ENCODE results near the gene LGALS3BP. TPM values are rescaled to one million over a fixed set of nuclear protein-coding genes. Genes with fewer than 3 reads are reported as not detected.
"Not testable (repeated sequence)": the region's sequence is repeated elsewhere in the genome, so short reads cannot be mapped to it uniquely, and the experiment has no call there.

The LGALS3BP gene, protein sequence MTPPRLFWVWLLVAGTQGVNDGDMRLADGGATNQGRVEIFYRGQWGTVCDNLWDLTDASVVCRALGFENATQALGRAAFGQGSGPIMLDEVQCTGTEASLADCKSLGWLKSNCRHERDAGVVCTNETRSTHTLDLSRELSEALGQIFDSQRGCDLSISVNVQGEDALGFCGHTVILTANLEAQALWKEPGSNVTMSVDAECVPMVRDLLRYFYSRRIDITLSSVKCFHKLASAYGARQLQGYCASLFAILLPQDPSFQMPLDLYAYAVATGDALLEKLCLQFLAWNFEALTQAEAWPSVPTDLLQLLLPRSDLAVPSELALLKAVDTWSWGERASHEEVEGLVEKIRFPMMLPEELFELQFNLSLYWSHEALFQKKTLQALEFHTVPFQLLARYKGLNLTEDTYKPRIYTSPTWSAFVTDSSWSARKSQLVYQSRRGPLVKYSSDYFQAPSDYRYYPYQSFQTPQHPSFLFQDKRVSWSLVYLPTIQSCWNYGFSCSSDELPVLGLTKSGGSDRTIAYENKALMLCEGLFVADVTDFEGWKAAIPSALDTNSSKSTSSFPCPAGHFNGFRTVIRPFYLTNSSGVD
- polyA plus RNA-seq (ENCODE audit: insufficient read length in 3 of 3), result 100 to 1,000 TPM; 131 to 160 (median 143) TPM
- long read RNA-seq, donor 1, transcript LGALS3BP-201 (6 exons, 2,405 nt), result major isoform, 28 of 29 reads
- long read RNA-seq, donor 1, partial matches to known transcripts, result 0 of 29 reads
- long read RNA-seq, donor 1, other reads (novel, unspliced or antisense), result 0 of 29 reads
- long read RNA-seq, donor 2, transcript LGALS3BP-201 (6 exons, 2,405 nt), result major isoform, 56 of 57 reads
- long read RNA-seq, donor 2, partial matches to known transcripts, result 0 of 57 reads
- long read RNA-seq, donor 2, other reads (novel, unspliced or antisense), result 0 of 57 reads
- long read RNA-seq, donor 3, transcript LGALS3BP-201 (6 exons, 2,405 nt), result major isoform, 40 of 44 reads
- long read RNA-seq, donor 3, partial matches to known transcripts, result 0 of 44 reads
- long read RNA-seq, donor 3, other reads (novel, unspliced or antisense), result 0 of 44 reads
- long read RNA-seq, donor 4, transcript LGALS3BP-201 (6 exons, 2,405 nt), result major isoform, 44 of 48 reads
- long read RNA-seq, donor 4, partial matches to known transcripts, result 0 of 48 reads
- long read RNA-seq, donor 4, other reads (novel, unspliced or antisense), result 0 of 48 reads
- long read RNA-seq, donor 5, transcript LGALS3BP-201 (6 exons, 2,405 nt), result major isoform, 22 of 24 reads
- long read RNA-seq, donor 5, partial matches to known transcripts, result 0 of 24 reads
- long read RNA-seq, donor 5, other reads (novel, unspliced or antisense), result 0 of 24 reads
- long read RNA-seq, donor 6, transcript LGALS3BP-201 (6 exons, 2,405 nt), result major isoform, 48 of 54 reads
- long read RNA-seq, donor 6, transcript LGALS3BP-202 (5 exons, 936 nt), result minor isoform, 5 of 54 reads
- long read RNA-seq, donor 6, partial matches to known transcripts, result 0 of 54 reads
- long read RNA-seq, donor 6, other reads (novel, unspliced or antisense), result 0 of 54 reads
- long read RNA-seq, donor 7, transcript LGALS3BP-201 (6 exons, 2,405 nt), result major isoform, 41 of 41 reads
- long read RNA-seq, donor 7, partial matches to known transcripts, result 0 of 41 reads
- long read RNA-seq, donor 7, other reads (novel, unspliced or antisense), result 0 of 41 reads
- long read RNA-seq, donor 8, transcript LGALS3BP-201 (6 exons, 2,405 nt), result major isoform, 31 of 31 reads
- long read RNA-seq, donor 8, partial matches to known transcripts, result 0 of 31 reads
- long read RNA-seq, donor 8, other reads (novel, unspliced or antisense), result 0 of 31 reads
- long read RNA-seq, donor 9, transcript LGALS3BP-201 (6 exons, 2,405 nt), result major isoform, 49 of 53 reads
- long read RNA-seq, donor 9, partial matches to known transcripts, result 0 of 53 reads
- long read RNA-seq, donor 9, other reads (novel, unspliced or antisense), result 0 of 53 reads
- long read RNA-seq, donor 10, transcript LGALS3BP-201 (6 exons, 2,405 nt), result major isoform, 46 of 51 reads
- long read RNA-seq, donor 10, partial matches to known transcripts, result 0 of 51 reads
- long read RNA-seq, donor 10, other reads (novel, unspliced or antisense), result 0 of 51 reads
- long read RNA-seq, donor 11, transcript LGALS3BP-201 (6 exons, 2,405 nt), result major isoform, 30 of 34 reads
- long read RNA-seq, donor 11, partial matches to known transcripts, result 0 of 34 reads
- long read RNA-seq, donor 11, other reads (novel, unspliced or antisense), result 0 of 34 reads
- long read RNA-seq, donor 12, transcript LGALS3BP-202 (5 exons, 936 nt), result minor isoform, 7 of 74 reads
- long read RNA-seq, donor 12, transcript LGALS3BP-201 (6 exons, 2,405 nt), result major isoform, 61 of 74 reads
- long read RNA-seq, donor 12, partial matches to known transcripts, result 5 of 74 reads
- long read RNA-seq, donor 12, other reads (novel, unspliced or antisense), result 0 of 74 reads
- long read RNA-seq, donor 13, transcript LGALS3BP-201 (6 exons, 2,405 nt), result major isoform, 33 of 35 reads
- long read RNA-seq, donor 13, partial matches to known transcripts, result 0 of 35 reads
- long read RNA-seq, donor 13, other reads (novel, unspliced or antisense), result 0 of 35 reads
- long read RNA-seq, donor 14, result 0 reads
- long read RNA-seq, donor 15, result 0 reads
- long read RNA-seq, donor 16, transcript LGALS3BP-201 (6 exons, 2,405 nt), result major isoform, 44 of 45 reads
- long read RNA-seq, donor 16, partial matches to known transcripts, result 0 of 45 reads
- long read RNA-seq, donor 16, other reads (novel, unspliced or antisense), result 0 of 45 reads

DNA sequence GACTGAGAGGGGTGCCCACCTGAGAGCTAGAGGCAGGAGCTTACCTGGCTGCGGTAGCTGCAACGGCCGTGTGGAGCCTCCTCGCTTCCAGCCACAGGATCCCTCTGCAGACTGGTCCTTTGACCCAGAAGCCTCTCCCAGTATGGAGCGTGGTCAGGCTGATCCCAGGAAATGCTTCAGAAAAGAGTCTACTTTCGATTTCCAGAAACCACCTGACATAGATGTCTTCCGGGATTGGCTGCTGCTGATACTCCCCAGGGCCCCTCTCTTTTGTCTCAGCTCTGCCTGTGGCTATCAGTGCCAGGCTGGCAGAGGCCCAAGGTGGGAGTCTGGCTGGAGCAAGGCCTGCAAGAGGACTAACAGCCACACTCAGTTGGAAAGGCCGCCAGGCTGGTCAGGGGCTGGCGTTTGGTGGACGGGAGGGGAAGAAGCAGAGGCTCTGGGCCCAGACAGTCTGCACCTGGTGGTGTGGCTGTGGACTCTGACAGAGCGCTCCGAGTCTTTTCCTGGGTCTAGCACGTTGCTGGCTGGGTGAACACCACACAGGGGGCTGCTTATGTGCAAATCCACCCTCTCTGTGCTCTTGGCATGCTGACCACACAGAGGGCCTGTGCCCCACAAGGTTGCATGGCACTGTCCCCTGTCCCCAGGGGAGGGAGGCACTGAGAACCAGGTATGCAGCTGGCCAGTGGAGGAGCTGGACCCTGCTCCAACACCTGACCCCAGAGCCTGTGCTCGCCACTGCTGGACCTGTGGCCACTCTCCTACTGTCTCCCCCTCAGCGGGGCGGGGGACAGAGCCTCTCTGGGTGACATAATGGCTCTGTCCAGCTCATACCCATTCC is at the start of gene LGALS3BP:
TSS of gene LGALS3BP (minus strand) at position 144 of the 844 bp plus-strand sequence. CDS start 2,732 bp downstream, outside the sequence.
- DNase-seq, result peak; percentile 67

DNA sequence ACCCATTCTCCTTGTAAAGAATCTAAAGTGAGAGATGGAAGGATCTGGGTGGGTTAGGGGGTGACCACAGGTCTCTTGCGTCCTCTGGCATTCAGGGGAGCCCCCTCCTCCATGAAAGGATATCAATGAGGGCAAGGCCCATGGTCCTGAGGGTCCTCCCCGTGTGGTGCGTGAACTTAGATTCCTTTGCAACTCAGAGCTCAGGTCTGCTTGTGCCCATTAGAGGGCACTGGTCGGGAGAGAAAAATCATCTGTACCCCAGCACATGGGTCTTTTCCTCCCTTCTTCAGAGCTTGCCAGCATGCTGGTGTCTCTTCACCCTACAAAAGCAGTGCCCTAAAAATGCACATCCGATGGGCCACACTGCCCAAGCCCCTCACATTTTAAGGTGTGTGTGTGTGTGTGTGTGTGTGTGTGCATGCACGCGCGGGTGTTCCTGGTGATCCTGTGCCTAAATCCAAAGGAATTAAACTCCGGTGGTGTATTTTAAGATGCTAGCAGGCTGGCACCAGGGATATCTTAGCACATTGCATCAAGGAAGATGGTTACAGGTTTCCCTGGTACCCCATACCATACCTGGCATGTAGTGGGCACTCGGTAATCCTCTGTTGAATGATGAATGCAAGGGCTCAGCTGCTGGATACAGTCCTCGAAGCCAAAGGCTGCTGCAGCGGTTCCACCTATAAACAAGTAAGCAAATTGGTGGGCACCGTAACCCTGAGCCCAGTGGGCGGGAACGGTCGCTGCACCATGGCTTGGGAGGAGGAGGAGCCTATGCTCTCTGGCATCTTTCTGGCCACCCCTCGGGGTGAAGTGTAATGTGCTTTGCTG is 49.0 kb upstream of the LGALS3BP start:
- DNase-seq, result no peak

DNA sequence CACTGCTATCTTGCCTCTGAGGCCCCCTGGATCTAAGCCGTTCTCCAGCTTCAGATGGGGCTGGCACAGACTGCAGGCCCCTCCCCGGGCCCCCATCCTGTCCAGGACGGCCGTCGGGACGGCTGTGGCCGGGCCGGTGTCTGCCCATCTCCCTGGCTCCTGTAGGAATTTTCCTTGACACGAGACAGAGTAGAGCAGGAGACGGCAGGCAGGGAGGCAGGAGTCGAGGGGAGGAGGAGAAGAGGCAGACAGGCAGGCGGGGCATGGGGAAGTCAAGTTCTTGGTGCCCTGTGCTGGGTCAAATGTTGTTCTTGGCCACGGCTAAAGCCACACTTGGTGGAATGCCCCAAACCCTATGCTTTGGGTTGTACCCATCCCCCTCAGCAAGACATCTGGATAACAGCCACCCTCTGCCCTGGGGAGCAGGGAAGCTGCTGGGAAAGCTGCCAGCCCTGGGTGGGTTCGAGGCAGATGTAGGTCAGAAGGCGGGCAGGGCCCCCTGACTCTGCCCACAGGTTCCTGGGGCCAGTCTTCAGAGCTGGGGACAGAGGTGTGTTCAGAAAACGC is 48.3 kb upstream of the LGALS3BP start:
- no peak for DNase-seq

DNA sequence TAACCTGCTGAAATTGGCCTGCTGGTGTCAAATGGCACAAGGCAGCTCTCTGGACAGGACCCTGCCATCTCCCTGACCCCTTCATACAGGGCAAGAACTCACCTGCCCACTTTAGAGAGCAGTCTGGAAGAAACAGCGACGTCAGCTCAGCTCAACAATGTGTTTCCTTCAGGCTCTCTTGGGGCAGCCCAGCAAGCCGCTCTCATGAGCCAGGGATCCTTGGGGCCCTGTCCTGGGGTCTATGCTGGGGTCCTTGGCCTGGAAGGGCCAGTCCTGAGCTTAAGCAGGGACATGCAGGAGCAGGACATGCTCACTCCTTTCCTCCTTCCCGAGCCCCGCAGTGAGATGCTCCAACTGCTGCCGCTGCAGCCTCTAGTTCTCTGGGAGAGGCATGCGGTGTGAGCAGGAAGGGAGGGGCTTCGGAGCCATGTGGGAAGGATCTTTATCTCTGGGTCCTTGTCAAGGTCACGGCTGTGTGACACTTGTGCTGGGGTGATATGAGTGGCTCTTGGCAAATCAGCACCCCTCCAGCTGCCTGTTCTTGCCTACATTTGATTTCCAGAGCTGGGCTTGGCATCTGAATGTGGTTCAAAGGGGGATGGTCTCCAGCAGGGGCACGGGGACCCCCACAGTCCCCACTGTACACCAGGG is 47.7 kb upstream of the LGALS3BP start:
- DNase-seq, result no peak

DNA sequence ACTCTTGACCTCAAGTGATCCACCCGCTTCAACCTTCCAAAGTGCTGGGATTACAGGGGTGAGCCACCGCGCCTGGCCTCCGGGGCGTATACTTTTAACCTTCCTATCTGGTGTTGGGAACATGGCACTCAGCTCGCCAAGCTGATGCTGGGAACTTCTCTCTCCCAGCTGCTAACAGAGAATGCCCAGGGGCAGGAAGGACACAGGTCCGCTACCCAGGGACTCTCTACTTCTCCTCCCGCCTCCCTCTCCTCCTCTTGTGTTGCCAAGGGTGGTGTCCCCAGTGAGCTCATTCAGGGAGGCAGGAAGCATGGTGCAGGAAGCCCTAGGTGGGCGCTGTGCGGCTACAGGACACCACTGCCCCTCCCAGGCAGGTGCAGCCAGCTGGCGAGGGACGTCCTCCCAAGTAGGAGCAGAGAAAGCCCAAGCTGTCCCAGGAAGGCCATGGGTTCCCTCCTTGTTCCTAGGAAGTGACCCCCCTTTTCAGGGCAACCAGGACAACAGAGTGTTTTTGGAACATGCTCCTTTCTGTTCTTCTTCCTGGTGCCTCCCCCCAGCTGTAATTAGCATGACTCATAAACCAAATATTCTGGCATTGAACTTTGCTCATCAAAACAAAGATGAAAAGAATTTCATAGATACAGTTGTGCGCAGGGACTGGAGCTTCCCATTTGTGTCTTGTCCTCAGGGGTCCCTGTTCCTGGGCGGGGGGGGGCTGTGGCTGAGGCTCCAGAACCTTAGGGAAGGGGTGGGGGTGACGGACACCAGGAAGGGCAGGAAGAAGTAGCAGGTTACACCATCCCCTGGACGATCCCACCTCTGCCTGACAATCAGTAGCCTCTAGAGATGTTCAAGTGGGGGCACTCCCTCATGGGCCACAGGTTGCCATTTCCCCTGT is 46.9 kb upstream of the LGALS3BP start:
- DNase-seq, result no peak

DNA sequence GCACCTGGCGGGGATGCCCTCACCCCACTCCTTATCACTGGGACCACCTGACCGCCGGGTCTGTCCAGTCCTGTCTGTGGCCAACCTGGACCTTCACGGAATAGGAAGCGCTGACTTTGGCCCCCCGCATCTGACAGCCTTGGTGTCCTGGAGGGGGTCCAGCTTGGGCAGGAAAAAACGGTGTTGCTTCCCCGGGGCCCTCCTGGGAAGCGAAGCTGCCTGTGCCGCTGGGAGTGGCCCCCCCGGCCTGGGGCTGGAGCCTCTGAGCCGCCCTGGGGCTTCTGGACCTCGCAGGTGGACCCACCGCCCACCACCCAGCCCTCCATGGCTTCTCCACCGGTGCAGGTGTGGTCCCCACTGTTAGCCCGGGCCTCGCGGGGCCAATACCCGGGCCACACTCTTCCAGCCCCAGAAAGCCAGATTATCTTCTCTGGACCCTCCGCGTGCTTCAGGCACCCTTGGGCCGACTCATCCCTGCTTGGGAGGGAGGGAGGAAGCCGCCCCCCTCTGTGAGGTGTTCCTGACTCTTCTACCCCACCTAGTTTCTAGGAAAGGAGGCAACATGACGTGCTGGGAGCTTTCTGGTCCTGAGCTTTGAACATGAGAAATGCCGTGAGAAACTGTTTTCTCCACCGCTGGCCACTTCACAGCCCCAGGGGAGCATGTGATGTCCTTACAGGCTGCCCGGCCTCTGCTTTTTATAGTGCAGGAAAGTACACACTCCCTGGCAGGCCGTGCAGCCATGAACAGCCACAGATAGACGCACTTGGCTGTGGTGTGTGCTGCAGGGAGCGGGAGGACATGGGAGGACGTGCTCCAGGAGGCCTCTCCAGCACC is 45.4 kb upstream of the LGALS3BP start:
- no peak for DNase-seq

DNA sequence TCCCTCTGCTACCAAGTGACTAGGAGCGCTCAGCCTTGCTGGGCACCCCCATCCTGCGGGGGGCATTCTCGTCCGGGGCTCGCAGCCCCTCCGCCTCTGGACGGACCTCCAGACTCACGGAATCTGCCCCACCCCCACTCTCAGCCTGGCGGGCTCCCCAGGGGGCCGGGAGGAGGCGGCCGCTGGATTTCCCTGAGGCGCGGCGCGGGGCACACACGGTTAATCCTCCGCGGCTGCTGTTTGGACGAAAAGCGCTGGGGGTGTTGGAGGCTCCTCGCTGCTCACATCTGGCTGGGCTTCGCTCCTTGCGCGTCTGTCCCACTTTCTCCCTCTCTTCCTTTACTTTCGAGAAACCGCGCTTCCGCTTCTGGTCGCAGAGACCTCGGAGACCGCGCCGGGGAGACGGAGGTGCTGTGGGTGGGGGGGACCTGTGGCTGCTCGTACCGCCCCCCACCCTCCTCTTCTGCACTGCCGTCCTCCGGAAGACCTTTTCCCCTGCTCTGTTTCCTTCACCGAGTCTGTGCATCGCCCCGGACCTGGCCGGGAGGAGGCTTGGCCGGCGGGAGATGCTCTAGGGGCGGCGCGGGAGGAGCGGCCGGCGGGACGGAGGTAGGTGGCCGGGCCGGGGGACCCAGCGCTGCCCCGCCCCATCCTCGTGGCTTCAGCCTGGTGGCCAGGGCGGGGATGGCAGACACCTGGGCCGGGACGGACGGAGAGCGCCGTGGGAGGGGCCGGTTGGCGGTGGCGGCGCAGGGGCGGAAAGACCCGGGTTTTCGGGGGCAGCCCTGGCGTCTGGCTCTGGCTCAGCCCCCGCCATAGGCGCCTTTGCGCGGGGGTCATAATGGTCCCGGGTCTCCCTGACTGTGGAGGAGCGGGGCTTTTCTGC is 44.4 kb upstream of the LGALS3BP start, which contains the start of gene C1QTNF1:
TSS of gene C1QTNF1 (plus strand) at position 284 of the 886 bp plus-strand sequence. CDS start 19,800 bp downstream, outside the sequence.
- DNase-seq, result no peak

DNA sequence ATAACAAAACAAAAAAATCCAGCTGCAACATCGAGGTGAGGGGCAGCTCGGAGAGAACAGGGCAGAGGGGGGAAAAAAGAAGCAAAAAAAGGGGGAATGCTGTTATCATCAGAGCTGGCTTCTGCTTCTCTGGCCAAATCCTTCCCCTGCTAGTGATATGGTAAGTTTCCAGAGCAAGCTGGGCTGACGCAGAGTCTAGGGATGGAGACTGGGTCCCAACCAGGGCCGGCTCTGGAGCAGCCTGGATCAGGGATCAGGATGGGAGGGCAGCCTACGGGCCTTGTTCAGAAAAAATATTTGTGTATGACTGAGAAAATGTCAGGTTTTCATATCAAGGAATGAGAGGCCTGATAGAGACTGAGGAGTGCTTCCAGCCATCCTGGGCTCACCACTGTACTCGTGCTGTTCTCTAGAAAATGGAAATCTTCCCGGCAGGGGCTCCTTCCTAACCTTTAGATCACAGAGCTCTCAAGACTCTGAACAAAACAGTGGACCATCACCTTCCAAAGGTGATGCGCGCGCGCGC is 43.5 kb upstream of the LGALS3BP start:
- no peak for DNase-seq

DNA sequence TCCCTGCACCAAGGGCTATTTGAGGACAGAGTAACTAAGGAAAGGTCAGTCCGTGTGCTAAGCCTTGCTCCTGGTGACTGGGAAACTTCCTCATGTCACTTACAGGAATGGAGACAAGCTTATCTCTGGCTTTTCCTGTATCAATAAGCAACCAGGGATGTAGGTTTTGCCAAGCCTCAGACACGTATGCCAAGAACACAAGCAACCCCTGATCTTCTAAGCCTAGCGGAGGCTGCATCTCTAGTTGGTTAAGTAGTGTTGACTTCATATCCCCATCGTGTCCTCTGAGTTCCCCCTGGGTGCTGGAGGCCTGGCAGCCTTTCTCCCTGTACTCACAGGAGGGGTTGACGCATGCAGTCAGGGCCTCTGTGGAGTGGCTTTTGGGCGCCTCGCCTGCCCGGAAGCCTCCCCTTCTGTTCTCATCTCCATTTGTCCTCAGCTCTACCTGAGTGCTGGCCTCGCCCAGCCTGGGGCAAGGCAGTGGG is 42.8 kb upstream of the LGALS3BP start:
- no peak for DNase-seq

DNA sequence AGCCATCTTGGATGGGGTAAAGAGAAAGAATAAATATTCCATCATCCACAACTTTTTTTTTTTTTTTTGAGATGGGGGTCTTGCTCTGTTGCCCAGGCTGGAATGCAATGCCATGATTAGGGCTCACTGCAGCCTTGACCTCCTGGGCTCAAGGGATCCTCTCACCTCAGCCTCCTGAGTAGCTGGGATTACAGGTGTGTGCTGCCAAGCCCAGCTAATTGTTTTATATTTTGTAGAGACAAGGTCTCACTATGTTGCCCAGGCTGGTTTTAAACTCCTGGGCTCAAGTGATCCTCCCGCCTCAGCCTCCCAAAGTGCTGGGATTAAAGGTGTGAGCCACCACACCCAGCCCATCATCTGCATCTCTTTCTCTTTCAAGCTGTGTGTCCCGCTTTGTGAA is 42.2 kb upstream of the LGALS3BP start:
- not testable (repeated sequence) for DNase-seq

DNA sequence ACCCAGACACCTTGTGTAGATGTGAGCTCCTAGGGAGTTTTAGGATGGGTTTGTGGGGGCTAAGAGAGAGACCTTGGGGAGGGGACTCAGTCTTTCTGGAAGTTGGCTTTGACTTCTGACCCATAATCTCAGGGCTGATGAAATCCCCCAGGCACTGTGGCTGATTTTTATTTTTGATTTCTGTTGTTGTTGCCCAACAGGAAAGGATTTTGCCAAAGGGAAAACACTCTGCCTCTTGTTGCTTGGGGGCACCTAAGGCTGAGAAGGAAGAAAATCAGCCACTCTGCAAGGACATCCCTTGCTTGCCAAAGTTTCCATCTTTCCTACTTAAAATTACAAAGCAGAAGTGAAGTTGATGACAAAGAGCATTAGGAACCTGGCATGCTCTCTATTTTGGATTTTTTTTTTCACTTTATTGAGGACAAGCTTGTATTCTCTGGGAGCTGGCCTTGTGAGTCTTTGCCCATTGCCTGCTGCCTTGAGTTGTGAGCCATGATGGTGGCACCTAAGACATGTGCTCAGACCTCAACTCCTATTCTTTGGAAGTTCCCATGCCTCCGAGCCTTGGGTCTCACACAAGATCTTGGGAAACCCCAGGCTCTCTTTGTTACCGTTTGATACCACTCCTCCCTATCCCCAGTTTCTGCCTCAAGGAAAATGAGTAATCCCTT is 41.0 kb upstream of the LGALS3BP start:
- DNase-seq, result no peak
